H1 (cell line): ENCODE results near the gene SBF2. TPM values are rescaled to one million over a fixed set of nuclear protein-coding genes. Genes with fewer than 3 reads are reported as not detected.

Source experiments
- CTCF ChIA-PET: fragments of 300-600 bp; sonication (Branson Sonifier 250); formaldehyde crosslinking; loops from one replicate; lab custom pipeline; 2021; ENCODE audit not compliant: partially characterized antibody; lab: Charles Lee
- POLR2A ChIA-PET: fragments of 300-600 bp; sonication (Branson Sonifier 250); formaldehyde crosslinking; loops from one replicate; lab custom pipeline; 2021; ENCODE audit warnings: inconsistent platforms; ENCODE audit not compliant: partially characterized antibody; lab: Charles Lee
- DNase-seq, 2 experiments: peaks; one replicate each; pipeline versions ENCODE4 v3.0.0 to v3.0.0-alpha.2; 2010 to 2022; ENCODE audit warnings: low spot score in 2 of 2, low read depth in 1 of 2, mixed read lengths in 1 of 2
- FAIRE-seq: peaks from 2 replicates; lab custom pipeline; 2011; peaks lifted over from hg19 to GRCh38; lab: Jason Lieb, UNC
- H2AFZ ChIP-seq: 2 replicates; pipeline ENCODE4 v1.8.1; 2012; ENCODE audit warnings: low read length, inconsistent platforms
- H2AK5ac ChIP-seq: 2 replicates; pipeline ENCODE4 v1.6.1; 2013; ENCODE audit warnings: low read depth, low read length
- H2BK120ac ChIP-seq: replicated peaks from 2 replicates; pipeline ENCODE3; 2013; ENCODE audit warnings: low read depth, low read length, inconsistent platforms
- H2BK12ac ChIP-seq: 2 replicates; pipeline ENCODE4 v1.6.1; 2013; ENCODE audit warnings: low read depth, low read length
- H2BK15ac ChIP-seq: 2 replicates; pipeline ENCODE4 v1.6.1; 2013; ENCODE audit warnings: low read length
- H2BK20ac ChIP-seq: 2 replicates; pipeline ENCODE4 v1.6.1; 2013; ENCODE audit warnings: low read length
- H2BK5ac ChIP-seq: 2 replicates; pipeline ENCODE4 v1.6.1; 2013; ENCODE audit warnings: low read depth, low read length
- H3K14ac ChIP-seq: 2 replicates; pipeline ENCODE4 v1.6.1; 2013; ENCODE audit warnings: inconsistent platforms; ENCODE audit not compliant: insufficient read length
- H3K18ac ChIP-seq: 2 replicates; pipeline ENCODE4 v1.6.1; 2013; ENCODE audit warnings: low read length; ENCODE audit errors: extremely low read depth
- H3K23ac ChIP-seq: 2 replicates; pipeline ENCODE4 v1.6.1; 2013; ENCODE audit warnings: inconsistent platforms; ENCODE audit not compliant: insufficient read length
- H3K23me2 ChIP-seq: 2 replicates; pipeline ENCODE4 v1.6.1; 2013; ENCODE audit warnings: low read depth, low read length
- H3K27ac ChIP-seq: 2 replicates; pipeline ENCODE4 v1.6.1; 2011; ENCODE audit warnings: low read depth, low read length, inconsistent platforms
- H3K27me3 ChIP-seq, 4 experiments: replicated peaks in 1 of 4; 1 replicate in 1 of 4; 2 replicates in 3 of 4; pipeline versions ENCODE4 v1.6.1 to v1.8.1; 2011 to 2013; ENCODE audit warnings: low read length in 3 of 4, mild to moderate bottlenecking in 3 of 4, inconsistent platforms in 2 of 4, mixed read lengths in 2 of 4, moderate library complexity in 1 of 4; ENCODE audit not compliant: control insufficient read depth in 3 of 4, insufficient read depth in 3 of 4; ENCODE audit errors: extremely low read depth in 1 of 4
- H3K36me3 ChIP-seq, 4 experiments: 2 replicates each; pipeline versions ENCODE4 v1.6.1 to v1.8.1; 2011 to 2013; ENCODE audit warnings: mild to moderate bottlenecking in 4 of 4, low read length in 3 of 4, moderate library complexity in 2 of 4, control low read depth in 1 of 4, inconsistent platforms in 1 of 4; ENCODE audit not compliant: insufficient read depth in 4 of 4, control insufficient read depth in 2 of 4
- H3K4ac ChIP-seq: replicated peaks from 2 replicates; pipeline ENCODE3; 2013; ENCODE audit warnings: low read length, low read depth, mixed read lengths, inconsistent platforms; ENCODE audit not compliant: insufficient read length
- H3K4me1 ChIP-seq, 4 experiments: replicated peaks in 1 of 4; 1 replicate in 1 of 4; 2 replicates in 3 of 4; pipeline versions ENCODE4 v1.6.1 to v1.8.1; 2011 to 2013; ENCODE audit warnings: low read length in 3 of 4, inconsistent platforms in 2 of 4, mixed read lengths in 1 of 4; ENCODE audit not compliant: insufficient read depth in 4 of 4, control insufficient read depth in 3 of 4
- H3K4me2 ChIP-seq, 2 experiments: 2 replicates each; pipeline versions ENCODE4 v1.6.1 to v1.8.1; 2011 to 2013; ENCODE audit warnings: low read depth in 2 of 2, low read length in 2 of 2, control low read depth in 1 of 2, inconsistent platforms in 1 of 2, mild to moderate bottlenecking in 1 of 2; ENCODE audit not compliant: insufficient read depth in 1 of 2
- H3K4me3 ChIP-seq, 4 experiments: fragments of 200-600, 300-600 bp in 1 of 4; sonication (generic), shearing (Covaris generic), sonication (Bioruptor Twin) in 1 of 4; 2 replicates each; pipeline versions ENCODE4 v1.5.1 to v1.8.1; 2011 to 2016; ENCODE audit warnings: low read length in 4 of 4, low read depth in 3 of 4, control low read depth in 2 of 4, inconsistent platforms in 2 of 4, mild to moderate bottlenecking in 2 of 4, mixed read lengths in 1 of 4, moderate library complexity in 1 of 4; ENCODE audit not compliant: insufficient read depth in 2 of 4; ENCODE audit errors: extremely low read depth in 1 of 4
- H3K56ac ChIP-seq: replicated peaks from 2 replicates; pipeline ENCODE3; 2013; ENCODE audit warnings: low read depth, mild to moderate bottlenecking, mixed read lengths, low read length, inconsistent platforms; ENCODE audit not compliant: insufficient read length
- H3K79me1 ChIP-seq: 2 replicates; pipeline ENCODE4 v1.6.1; 2013; ENCODE audit warnings: low read depth, low read length, control low read depth
- H3K79me2 ChIP-seq, 2 experiments: 2 replicates each; pipeline versions ENCODE4 v1.6.1 to v1.8.1; 2012 to 2013; ENCODE audit warnings: low read length in 2 of 2, mild to moderate bottlenecking in 2 of 2, inconsistent platforms in 1 of 2; ENCODE audit not compliant: insufficient read depth in 2 of 2, control insufficient read depth in 1 of 2
- H3K9ac ChIP-seq, 4 experiments: replicated peaks in 1 of 4; 1 replicate in 1 of 4; 2 replicates in 3 of 4; pipeline versions ENCODE4 v1.6.1 to v1.8.1; 2011 to 2013; ENCODE audit warnings: low read depth in 3 of 4, low read length in 3 of 4, control low read depth in 2 of 4, mild to moderate bottlenecking in 2 of 4, moderate library complexity in 2 of 4, inconsistent platforms in 1 of 4; ENCODE audit errors: extremely low read depth in 1 of 4
- H3K9me3 ChIP-seq, 2 experiments: 2 replicates each; pipeline versions ENCODE4 v1.6.1 to v1.8.1; 2012 to 2013; ENCODE audit warnings: mild to moderate bottlenecking in 2 of 2, moderate library complexity in 2 of 2, control low read depth in 1 of 2, inconsistent platforms in 1 of 2, low read depth in 1 of 2, low read length in 1 of 2, mixed read lengths in 1 of 2; ENCODE audit not compliant: insufficient read depth in 2 of 2
- H4K20me1 ChIP-seq, 2 experiments: replicated peaks in 1 of 2; 2 replicates each; pipeline versions ENCODE3 to v1.8.1; 2011 to 2013; ENCODE audit warnings: inconsistent platforms in 2 of 2, low read length in 2 of 2, mild to moderate bottlenecking in 1 of 2; ENCODE audit not compliant: insufficient read depth in 2 of 2, control insufficient read depth in 1 of 2
- H4K5ac ChIP-seq: 2 replicates; pipeline ENCODE4 v1.6.1; 2013; ENCODE audit warnings: low read length, low read depth, mixed read lengths, inconsistent platforms; ENCODE audit not compliant: insufficient read length
- H4K8ac ChIP-seq: 2 replicates; pipeline ENCODE4 v1.8.0; 2013; ENCODE audit warnings: mild to moderate bottlenecking, moderate library complexity, low read length, inconsistent platforms; ENCODE audit not compliant: insufficient read depth; ENCODE audit errors: extremely low read depth
- H4K91ac ChIP-seq: replicated peaks from 2 replicates; pipeline ENCODE3; 2013; ENCODE audit warnings: low read length, mixed read lengths, inconsistent platforms; ENCODE audit not compliant: insufficient read length
- CBX5 ChIP-seq: fragments of 300-800, 300-1000 bp; sonication (generic); IDR thresholded peaks from 2 replicates; pipeline ENCODE4 v1.7.1; 2016; ENCODE audit warnings: antibody characterized with exemption, low read length, low read depth
- CEBPB ChIP-seq: IDR thresholded peaks from 2 replicates; pipeline ENCODE4 v1.6.1; 2012; ENCODE audit warnings: low read depth, low read length
- KDM1A ChIP-seq: fragments of 200-600, 300-600 bp; sonication (generic); IDR thresholded peaks from 2 replicates; pipeline ENCODE4 v1.7.1; 2016; ENCODE audit warnings: mild to moderate bottlenecking, low read length, borderline replicate concordance
- NANOG ChIP-seq: IDR thresholded peaks from 2 replicates; pipeline ENCODE4 v1.6.1; 2011; ENCODE audit warnings: low read length, low read depth, mild to moderate bottlenecking, inconsistent platforms; ENCODE audit not compliant: insufficient read depth, poor library complexity, severe bottlenecking
- NRF1 ChIP-seq: IDR thresholded peaks from 2 replicates; pipeline ENCODE4 v1.6.1; 2011; ENCODE audit warnings: mild to moderate bottlenecking, low read depth, low read length, improper control_type of control experiment
- RAD21 ChIP-seq, 2 experiments: IDR thresholded peaks in 1 of 2; conservative IDR thresholded peaks in 1 of 2; 2 replicates each; pipeline ENCODE4 v1.6.1; 2011; ENCODE audit warnings: low read depth in 2 of 2, low read length in 2 of 2, improper control_type of control experiment in 1 of 2, inconsistent platforms in 1 of 2, mild to moderate bottlenecking in 1 of 2, moderate library complexity in 1 of 2
- RNF2 ChIP-seq: fragments of 200-900, 300-1000 bp; sonication (generic); IDR thresholded peaks from 2 replicates; pipeline ENCODE4 v1.7.1; 2016; ENCODE audit warnings: borderline replicate concordance, low read depth, mild to moderate bottlenecking, antibody characterized with exemption, low read length; ENCODE audit not compliant: poor library complexity, severe bottlenecking; ENCODE audit errors: missing control alignments
- SIRT6 ChIP-seq: IDR thresholded peaks from one replicate; pipeline ENCODE4 v1.7.1; 2012; ENCODE audit warnings: low read length, inconsistent platforms
- YY1 ChIP-seq: IDR thresholded peaks from 2 replicates; pipeline ENCODE4 v1.6.1; 2011; ENCODE audit warnings: low read depth, mild to moderate bottlenecking, low read length
- ZNF274 ChIP-seq: IDR thresholded peaks from 2 replicates; pipeline ENCODE4 v1.7.0; 2012; ENCODE audit warnings: low read length, borderline replicate concordance; ENCODE audit errors: extremely low read depth
- WGBS, 2 experiments: shearing (Covaris generic) in 1 of 2; methylation state at CpG; one replicate each; pipeline versions ENCODE4 v1.1.6 to v1.1.7; 2013 to 2015; ENCODE audit warnings: low lambda C conversion rate in 2 of 2, mixed read lengths in 2 of 2, inconsistent platforms in 1 of 2, low coverage in 1 of 2, missing lambda C conversion rate in 1 of 2; ENCODE audit not compliant: insufficient replicate concordance in 2 of 2, insufficient coverage in 1 of 2, insufficient read length in 1 of 2; ENCODE audit errors: extremely low coverage in 1 of 2, missing lambda C conversion rate in 1 of 2; 5-methylcytosine and 5-hydroxymethylcytosine counted together
- polyA plus RNA-seq, 7 experiments: library from polyadenylated mRNA; depleted of rRNA in 3 of 7; stranded (reverse) in 5 of 7; unstranded in 2 of 7; fragments of >200 nt in 5 of 7; fragments of 200-250 nt in 2 of 7; gene quantifications; 1 replicate in 5 of 7; 2 replicates in 1 of 7; 4 replicates in 1 of 7; pipeline versions ENCODE4 v1.2.1 to v1.2.3, GENCODE V29; 2011 to 2013; ENCODE audit warnings: missing spikeins in 2 of 7, mixed read lengths in 2 of 7
- total RNA-seq: library from RNA; stranded (reverse); fragmentation: NEBNext Ultra II Directional; extraction: Animal tissue kit (Norgen Biotek cat#: 25700); gene quantifications from 2 replicates; pipeline ENCODE4 v1.2.1, GENCODE V29; 2021
- TF ChIP-seq, protein P1 (sequence below): IDR thresholded peaks from 2 replicates; pipeline ENCODE4 v1.6.1; 2012; ENCODE audit warnings: inconsistent platforms
- TF ChIP-seq, protein P2 (sequence below): IDR thresholded peaks from 2 replicates; pipeline ENCODE4 v1.6.1; 2011; ENCODE audit warnings: low read depth, mild to moderate bottlenecking, low read length; ENCODE audit not compliant: insufficient read depth

The SBF2 gene
- total and polyA plus RNA-seq, 2 of the 8 experiments (the other 6 are each of a cell fraction or from before 2014, with no cell fraction given), result 36.7 to 50.5 TPM

DNA sequence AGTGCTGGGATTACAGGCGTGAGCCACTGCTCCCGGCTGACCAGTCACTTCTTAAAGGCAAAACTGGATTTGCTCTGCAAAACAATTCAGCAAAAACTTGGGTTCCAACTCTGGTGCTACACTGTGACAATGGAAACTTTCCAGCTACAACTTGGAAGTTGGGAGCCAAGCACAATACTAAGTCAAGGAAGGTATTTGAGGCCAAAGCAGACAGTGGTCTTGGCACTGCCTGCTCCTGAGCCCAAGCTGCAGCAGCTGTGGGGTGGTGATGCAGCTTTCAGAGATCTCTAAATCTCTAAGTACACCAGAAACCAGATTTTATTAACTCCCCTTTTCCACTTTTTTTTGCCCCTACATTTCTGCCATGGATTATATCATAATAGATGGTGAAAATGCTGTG lies 28.4 kb upstream of the SBF2 start:
- H3K27me3 ChIP-seq, result no peaks in the 10 kb centered on the region
- H3K14ac ChIP-seq, result no peak overlapping the region
- H3K27ac ChIP-seq, result no peak overlapping the region
- ChIA-PET POLR2A (interaction anchor here (2.1 kb wide), 1 partner anchor 17 kb away, joined by 10 read pairs; the partner anchor contains the start of gene ADM), CTCF (interaction anchor here (0.7 to 2.7 kb wide), 5 partner anchors 13 to 266 kb away, joined by 3 to 9 read pairs (median 4); no protein-coding TSS in a partner anchor)
- DNase-seq (no peak), FAIRE-seq (no peak)
- H3K56ac ChIP-seq, result no peak overlapping the region
- no peaks in the 10 kb centered on the region for H3K79me2 ChIP-seq
- H2BK20ac ChIP-seq, result peak overlapping the region; percentile 96
- H2BK120ac ChIP-seq, result peak overlapping the region; percentile 77
- H3K36me3 ChIP-seq, result no peaks in the 10 kb centered on the region
- H2BK5ac ChIP-seq, result no peak overlapping the region; the same call in 1 of the 2 replicates
- no peak overlapping the region for H4K8ac ChIP-seq
- no peak overlapping the region for H3K4me3 ChIP-seq
- H3K4me1 ChIP-seq, result peaks cover 8 to 21% (median 14%) of the 10 kb centered on the region in 4 experiments
- H2BK15ac ChIP-seq, result no peak overlapping the region
- H3K9ac ChIP-seq, result no peak overlapping the region
- H4K20me1 ChIP-seq, result no peaks in the 10 kb centered on the region
- no peak overlapping the region for H2AFZ ChIP-seq
- peak overlapping the region; percentile 90 for H4K91ac ChIP-seq
- peak overlapping the region; percentile 94 for H2BK12ac ChIP-seq
- H3K18ac ChIP-seq, result peak overlapping the region; percentile 71
- no peak overlapping the region for H3K23ac ChIP-seq
- H3K4ac ChIP-seq, result no peak overlapping the region
- peak overlapping the region; percentile 94; the same call in 1 of the 2 replicates for H2AK5ac ChIP-seq
- H3K23me2 ChIP-seq, result no peaks in the 10 kb centered on the region
- WGBS, 2 experiments, result 100% methylated on average over 2 of the region's 2 CpGs; no CpG with 5 or more reads in 1 of the 2 experiments
- no peaks in the 10 kb centered on the region for H3K9me3 ChIP-seq
- no peak overlapping the region for H4K5ac ChIP-seq
- no peak overlapping the region for H3K4me2 ChIP-seq
- H3K79me1 ChIP-seq, result no peaks in the 10 kb centered on the region
- TF ChIP-seq NRF1, result no peak
- no peak for TF ChIP-seq ZNF274
- TF ChIP-seq CBX5, result no peak
- TF ChIP-seq KDM1A, result no peak
- TF ChIP-seq CEBPB, result no peak
- no peak for TF ChIP-seq NANOG
- TF ChIP-seq YY1, result no peak
- TF ChIP-seq RNF2, result no peak
- no peak for TF ChIP-seq SIRT6
- TF ChIP-seq RAD21 (IDR thresholded peaks at IDR 0.05 in 1 of 2, conservative IDR thresholded peaks at IDR 0.05 in 1 of 2; ENCODE audit: low read depth in 2 of 2, low read length in 2 of 2), result no peak
- TF ChIP-seq, protein P1, sequence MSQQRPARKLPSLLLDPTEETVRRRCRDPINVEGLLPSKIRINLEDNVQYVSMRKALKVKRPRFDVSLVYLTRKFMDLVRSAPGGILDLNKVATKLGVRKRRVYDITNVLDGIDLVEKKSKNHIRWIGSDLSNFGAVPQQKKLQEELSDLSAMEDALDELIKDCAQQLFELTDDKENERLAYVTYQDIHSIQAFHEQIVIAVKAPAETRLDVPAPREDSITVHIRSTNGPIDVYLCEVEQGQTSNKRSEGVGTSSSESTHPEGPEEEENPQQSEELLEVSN, result no peak
- TF ChIP-seq, protein P2, sequence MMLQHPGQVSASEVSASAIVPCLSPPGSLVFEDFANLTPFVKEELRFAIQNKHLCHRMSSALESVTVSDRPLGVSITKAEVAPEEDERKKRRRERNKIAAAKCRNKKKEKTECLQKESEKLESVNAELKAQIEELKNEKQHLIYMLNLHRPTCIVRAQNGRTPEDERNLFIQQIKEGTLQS, result no peak
